MM.1S (cell line): ENCODE measurements around the gene ILK.

Source experiments
- EZH2 ChIP-seq: fragments of 300-600 bp; sonication (generic); optimal IDR thresholded peaks from 2 replicates; pipeline ENCODE3; 2017; ENCODE audit warnings: low read depth, mild to moderate bottlenecking, antibody characterized with exemption, low read length, mixed read lengths
- EZH2phosphoT487 ChIP-seq: fragments of 300-600 bp; sonication (generic); IDR thresholded peaks from 2 replicates; pipeline ENCODE4 v1.6.1; 2018; ENCODE audit warnings: antibody characterized with exemption, low read length
- TF ChIP-seq, protein P1 (sequence below): fragments of 300-600 bp; sonication (generic); IDR thresholded peaks from 2 replicates; pipeline ENCODE4 v1.5.1; 2016; ENCODE audit warnings: antibody characterized with exemption, low read length, mixed read lengths

DNA sequence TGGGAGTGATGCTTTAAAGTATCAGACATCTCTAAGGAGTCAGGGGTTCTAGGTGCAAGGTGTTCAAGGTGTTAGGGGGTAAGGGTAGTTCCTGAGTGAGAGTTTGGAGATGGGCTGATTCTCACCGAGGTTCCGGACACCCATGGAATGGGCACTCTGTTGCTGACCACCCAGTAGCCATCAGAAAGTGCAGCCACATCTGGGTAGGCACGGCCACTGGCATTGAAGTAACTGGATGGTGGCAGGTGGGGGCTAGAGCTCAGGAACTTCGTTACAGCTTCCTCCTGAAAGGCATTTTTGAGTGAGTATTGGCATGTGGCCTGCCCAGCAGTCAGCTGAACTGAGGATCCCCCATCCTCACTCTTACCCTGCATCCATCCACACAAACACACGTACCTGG is 11.5 kb downstream of the ILK start:
- TF ChIP-seq, protein P1, sequence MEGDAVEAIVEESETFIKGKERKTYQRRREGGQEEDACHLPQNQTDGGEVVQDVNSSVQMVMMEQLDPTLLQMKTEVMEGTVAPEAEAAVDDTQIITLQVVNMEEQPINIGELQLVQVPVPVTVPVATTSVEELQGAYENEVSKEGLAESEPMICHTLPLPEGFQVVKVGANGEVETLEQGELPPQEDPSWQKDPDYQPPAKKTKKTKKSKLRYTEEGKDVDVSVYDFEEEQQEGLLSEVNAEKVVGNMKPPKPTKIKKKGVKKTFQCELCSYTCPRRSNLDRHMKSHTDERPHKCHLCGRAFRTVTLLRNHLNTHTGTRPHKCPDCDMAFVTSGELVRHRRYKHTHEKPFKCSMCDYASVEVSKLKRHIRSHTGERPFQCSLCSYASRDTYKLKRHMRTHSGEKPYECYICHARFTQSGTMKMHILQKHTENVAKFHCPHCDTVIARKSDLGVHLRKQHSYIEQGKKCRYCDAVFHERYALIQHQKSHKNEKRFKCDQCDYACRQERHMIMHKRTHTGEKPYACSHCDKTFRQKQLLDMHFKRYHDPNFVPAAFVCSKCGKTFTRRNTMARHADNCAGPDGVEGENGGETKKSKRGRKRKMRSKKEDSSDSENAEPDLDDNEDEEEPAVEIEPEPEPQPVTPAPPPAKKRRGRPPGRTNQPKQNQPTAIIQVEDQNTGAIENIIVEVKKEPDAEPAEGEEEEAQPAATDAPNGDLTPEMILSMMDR: no peak
- no peak for TF ChIP-seq EZH2
- TF ChIP-seq EZH2phosphoT487: no peak
